Heart left ventricle (tissue), 16 donors: ENCODE measurements around the gene NPY4R2. TPM values are rescaled to one million over a fixed set of nuclear protein-coding genes. Genes with fewer than 3 reads are reported as not detected.
"Not testable (repeated sequence)": the region's sequence is repeated elsewhere in the genome, so short reads cannot be mapped to it uniquely, and the experiment has no call there.

Source experiments
- ATAC-seq, 4 donors: fragments of 200-7000 bp; cut with Tn5 transposase; one replicate each; pipeline ENCODE4 v1.9.1; 2020 to 2022; ENCODE audit warnings: moderate library complexity in 4 of 4, mild to moderate bottlenecking in 3 of 4, moderate number of reproducible peaks in 1 of 4
- DNase-seq, 5 donors: peaks; one replicate each; pipeline ENCODE4 v3.0.0-alpha.2; 2020
- H3K27ac ChIP-seq, 12 donors: fragments of 200-600 bp; sonication (generic) in 4 of 12; one replicate each; pipeline versions ENCODE4 v1.5.0 to v1.8.0; 2016 to 2022; ENCODE audit warnings: mild to moderate bottlenecking in 2 of 12
- H3K27me3 ChIP-seq, 9 donors: fragments of 200-600 bp; sonication (generic) in 2 of 9; one replicate each; pipeline versions ENCODE4 v1.5.1 to v1.8.0; 2016 to 2022; ENCODE audit warnings: mild to moderate bottlenecking in 3 of 9
- H3K36me3 ChIP-seq, 9 donors: fragments of 200-600 bp; sonication (generic) in 2 of 9; one replicate each; pipeline versions ENCODE4 v1.5.0 to v1.8.0; 2018 to 2022; ENCODE audit warnings: mild to moderate bottlenecking in 2 of 9
- H3K4me1 ChIP-seq, 12 donors: fragments of 200-600 bp; sonication (generic) in 4 of 12; one replicate each; pipeline versions ENCODE4 v1.5.0 to v1.8.0; 2016 to 2022; ENCODE audit warnings: mild to moderate bottlenecking in 3 of 12
- H3K4me3 ChIP-seq, 12 donors: fragments of 200-600 bp; sonication (generic) in 4 of 12; one replicate each; pipeline versions ENCODE4 v1.5.0 to v1.8.0; 2017 to 2022; ENCODE audit warnings: mild to moderate bottlenecking in 9 of 12, moderate library complexity in 4 of 12
- H3K9me3 ChIP-seq, 12 donors: fragments of 200-600 bp; sonication (generic) in 4 of 12; one replicate each; pipeline versions ENCODE4 v1.5.0 to v1.8.0; 2016 to 2022; ENCODE audit warnings: mild to moderate bottlenecking in 1 of 12
- WGBS, 4 donors: extraction: QIAGEN DNeasy Blood & Tissue Kit in 2 of 4; methylation state at CpG; one replicate each; pipeline versions ENCODE4 v1.1.5 to v1.1.7; 2013 to 2018; 5-methylcytosine and 5-hydroxymethylcytosine counted together
- intact Hi-C, 10 donors: fragments of 100-400 bp; cut with DNase I; formaldehyde crosslinking; loops; one replicate each; pipeline versions ENCODE4 v1.11.1 to v1.14.2; 2022
- polyA plus RNA-seq, 2 donors: library from polyadenylated mRNA; stranded (reverse); fragments of 200-250 nt; gene quantifications; one replicate each; pipeline ENCODE4 v1.2.3, GENCODE V29; 2013
- total RNA-seq, 9 donors: library from RNA; depleted of rRNA in 2 of 9; stranded (reverse); fragments of >200 nt in 2 of 9; fragmentation: NEBNext Ultra II Directional in 3 of 9; extraction: Animal tissue kit (Norgen Biotek cat#: 25700) in 3 of 9; gene quantifications; one replicate each; pipeline versions ENCODE4 v1.1.0 to v1.2.4, GENCODE V29; 2016 to 2023
- donor health status: ischemic (EF 13 %, LVEDD 7.1; RV severe dilation, severe dysfunction).
- donor health status: healthy with polysubstance abuse.
- donor health status: DM: no; HTN: yes; CAD: no.
- donor health status: DM: no; HTN: no; CAD: no.
- donor health status: ischemic (EF 25% LVEDD 6.9; RV normal size, moderate dysfunction).
- donor health status: ischemic (EF 25% LVEDD 5.7; RV mildly dilated, moderate dysfunction).
- donor health status: healthy.
- donor health status: DM: yes; HTN: yes; CAD: no.
- donor health status: ischemic (EF 35%, LVEDD 5.7; RV mildly dilated, moderate dysfunction).
- donor health status: nonischemic (EF 11% LVEDD 7.7; RV severe dilation, severe dysfunction).
- donor health status: DM: yes; HTN: yes; CAD: no.
- donor health status: PGD.
- donor health status: ischemic (EF 29% LVEDD 5.4; RV normal size, mild dysfunction).
- donor health status: nonischemic (EF 23%, LVEDD 6.1; RV moderate dilation, normal function).

Gene NPY4R2
- total and polyA plus RNA-seq, 11 donors: not detected

DNA sequence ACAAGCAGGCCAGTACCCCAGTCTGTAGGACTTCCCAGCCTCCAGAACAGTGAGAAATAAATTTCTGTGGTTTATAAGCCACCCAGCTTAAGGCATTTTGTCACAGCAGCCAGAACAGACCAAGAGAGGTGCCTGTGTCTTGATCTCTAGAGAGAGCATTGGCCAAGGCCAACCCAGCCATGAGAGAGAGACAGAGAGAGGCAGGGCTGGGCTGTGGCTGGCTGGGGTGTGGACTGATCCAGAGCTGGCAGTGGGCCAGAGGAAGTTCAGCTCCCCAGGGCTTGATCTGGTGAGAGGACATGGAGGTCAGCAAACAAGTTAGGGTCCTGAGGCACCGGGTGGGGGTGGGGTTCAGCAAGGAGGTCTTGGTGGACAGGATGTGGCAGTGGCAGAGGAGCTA, 14.4 kb downstream of the NPY4R2 start:
- H3K4me3 ChIP-seq, ATAC-seq, H3K27me3 ChIP-seq, H3K27ac ChIP-seq, intact Hi-C loops, H3K36me3 ChIP-seq, H3K9me3 ChIP-seq, DNase-seq, H3K4me1 ChIP-seq: not testable (repeated sequence)
- WGBS, 4 donors: no CpG with 5 or more reads among the region's 1 CpG

DNA sequence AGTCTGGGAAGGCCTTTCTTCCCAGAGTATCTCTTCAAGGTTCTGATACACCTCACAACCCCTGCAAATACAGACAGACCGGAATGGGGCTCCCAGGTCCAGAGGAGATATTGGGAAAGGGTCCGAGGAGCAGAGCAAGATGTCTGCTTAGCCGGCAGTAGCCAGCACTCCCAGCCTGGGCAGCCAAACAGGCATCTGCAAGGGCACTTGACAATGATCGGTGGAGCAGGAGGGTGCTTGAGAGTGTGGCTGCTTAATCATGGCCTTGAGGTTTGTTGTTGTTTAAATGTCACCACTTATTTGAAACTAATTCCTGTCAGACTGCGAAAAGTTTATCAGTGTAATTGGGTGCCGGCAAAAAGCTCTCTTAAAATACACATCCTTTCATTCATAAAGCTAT, 15.0 kb downstream of the NPY4R2 start:
- H3K27me3 ChIP-seq, H3K9me3 ChIP-seq, ATAC-seq, H3K4me3 ChIP-seq, H3K4me1 ChIP-seq, intact Hi-C loops, H3K27ac ChIP-seq, DNase-seq, H3K36me3 ChIP-seq: not testable (repeated sequence)
- WGBS, 4 donors: no CpG with 5 or more reads among the region's 6 CpGs

DNA sequence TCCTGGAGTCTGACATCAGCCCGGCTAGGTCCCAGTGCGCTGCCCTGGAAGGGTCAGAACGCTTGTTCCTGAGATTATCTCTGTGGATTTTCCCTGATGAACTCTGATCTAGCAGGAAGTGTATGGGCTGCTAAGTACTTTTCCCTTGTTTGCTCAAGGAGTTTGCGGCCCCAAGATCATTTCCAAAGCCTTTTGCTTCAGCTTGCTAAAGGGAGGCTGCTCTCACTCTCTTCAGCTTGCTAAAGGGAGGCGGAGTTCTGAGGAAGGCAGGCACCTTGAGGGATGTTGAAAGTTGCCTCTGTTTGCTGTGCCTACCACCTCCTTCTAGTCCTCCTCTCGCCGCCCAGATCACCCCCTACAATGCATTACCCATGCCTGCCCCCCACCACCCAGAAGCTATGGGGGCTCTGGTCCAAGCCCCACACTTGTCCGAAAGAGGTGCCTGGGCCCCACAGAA, 18.3 kb downstream of the NPY4R2 start:
- WGBS, 4 donors: 76 to 94% (median 81%) methylated on average over 4 to 7 of the region's 8 CpGs
- DNase-seq, H3K4me3 ChIP-seq, H3K27me3 ChIP-seq, H3K9me3 ChIP-seq, H3K36me3 ChIP-seq, H3K4me1 ChIP-seq, H3K27ac ChIP-seq, intact Hi-C loops, ATAC-seq: not testable (repeated sequence)

GRCh38 chr10:47937634-47938033, 19.2 kb downstream of the NPY4R2 start:
- H3K27me3 ChIP-seq, ATAC-seq, H3K27ac ChIP-seq, H3K9me3 ChIP-seq, DNase-seq, intact Hi-C loops, H3K4me3 ChIP-seq, H3K36me3 ChIP-seq: not testable (repeated sequence)
- H3K4me1 ChIP-seq: peaks cover 0 to 13% (median 0%) of the 10 kb centered on the region in 12 donors
- no CpG with 5 or more reads among the region's 3 CpGs for WGBS, 4 donors

DNA sequence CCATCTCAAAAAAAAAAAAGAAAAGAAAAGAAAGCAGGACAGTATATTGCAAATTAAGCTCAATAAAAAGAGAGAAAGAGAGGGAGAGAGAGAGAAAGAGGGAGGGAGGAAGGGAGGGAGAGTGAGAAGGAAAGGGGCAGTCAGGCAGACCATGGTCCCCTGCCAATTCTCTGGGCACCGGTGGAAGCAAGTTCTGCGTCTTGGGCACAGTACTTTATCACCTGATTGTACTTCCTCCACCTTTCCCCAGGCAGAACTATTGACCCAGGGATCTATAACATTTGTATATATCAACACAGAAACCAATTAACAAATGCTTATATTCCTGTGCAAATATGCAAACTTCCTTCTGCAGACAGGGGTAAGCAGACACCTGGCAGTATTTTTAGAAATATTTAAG, 22.4 kb downstream of the NPY4R2 start:
- intact Hi-C loops, DNase-seq, H3K27ac ChIP-seq, H3K36me3 ChIP-seq, H3K27me3 ChIP-seq, H3K9me3 ChIP-seq, ATAC-seq, H3K4me3 ChIP-seq: not testable (repeated sequence)
- 18 to 19% methylated on average over 2 of the region's 2 CpGs; no CpG with 5 or more reads in 2 of the 4 donors for WGBS, 4 donors
- H3K4me1 ChIP-seq: peaks cover 0 to 13% (median 0%) of the 10 kb centered on the region in 12 donors

GRCh38 chr10:47941379-47941778, 22.9 kb downstream of the NPY4R2 start:
- 28 to 36% (median 34%) methylated on average over 6 of the region's 6 CpGs for WGBS, 4 donors
- intact Hi-C loops, H3K27me3 ChIP-seq, H3K4me3 ChIP-seq, H3K36me3 ChIP-seq, H3K9me3 ChIP-seq, DNase-seq: not testable (repeated sequence)
- ATAC-seq: peak in 2 of 4 donors; percentile 27 to 33
- peaks cover 0 to 13% (median 0%) of the 10 kb centered on the region in 12 donors for H3K4me1 ChIP-seq
- H3K27ac ChIP-seq: peak overlapping the region in 1 of 12 donors; percentile 41

- DNase-seq: peak in 1 of 5 donors; percentile 33
- WGBS, 4 donors: 0 to 39% (median 22%) methylated on average over 1 to 4 of the region's 8 CpGs
- H3K27me3 ChIP-seq, H3K27ac ChIP-seq, intact Hi-C loops, H3K9me3 ChIP-seq, H3K36me3 ChIP-seq, H3K4me3 ChIP-seq: not testable (repeated sequence)
- H3K4me1 ChIP-seq: peaks cover 0 to 13% (median 0%) of the 10 kb centered on the region in 12 donors
- peak; percentile 87 to 90 (median 88) for ATAC-seq
Measured at GRCh38 chr10:47942351-47943019, 24.0 kb downstream of the NPY4R2 start.

GRCh38 chr10:47943328-47943727, 24.9 kb downstream of the NPY4R2 start:
- H3K4me3 ChIP-seq, H3K27ac ChIP-seq, intact Hi-C loops, H3K27me3 ChIP-seq, H3K36me3 ChIP-seq, H3K9me3 ChIP-seq, DNase-seq: not testable (repeated sequence)
- WGBS, 4 donors: 33% methylated on average over 2 of the region's 4 CpGs; no CpG with 5 or more reads in 3 of the 4 donors
- peaks cover 0 to 13% (median 0%) of the 10 kb centered on the region in 12 donors for H3K4me1 ChIP-seq
- ATAC-seq: peak in 1 of 4 donors; percentile 8

DNA sequence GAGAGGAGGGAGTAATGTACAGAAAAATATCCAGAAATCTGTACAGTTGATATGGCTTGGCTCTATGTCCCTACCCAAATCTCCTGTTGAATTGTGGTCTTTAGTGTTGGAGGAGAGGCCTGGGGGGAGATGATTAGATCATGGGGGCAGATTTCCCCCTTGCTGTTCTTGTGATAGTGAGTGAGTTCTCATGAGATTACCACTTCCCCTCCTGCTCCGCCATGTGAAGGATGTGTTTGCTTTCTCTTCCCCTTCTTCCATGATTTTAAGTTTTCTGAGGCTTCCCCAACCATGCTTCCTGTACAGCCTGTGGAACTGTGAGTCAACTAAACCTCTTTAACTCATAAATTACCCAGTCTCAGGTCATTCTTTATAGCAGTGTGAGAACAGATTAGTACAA, 29.0 kb downstream of the NPY4R2 start:
- 65 to 92% (median 72%) methylated on average over 1 of the region's 1 CpG for WGBS, 4 donors

DNA sequence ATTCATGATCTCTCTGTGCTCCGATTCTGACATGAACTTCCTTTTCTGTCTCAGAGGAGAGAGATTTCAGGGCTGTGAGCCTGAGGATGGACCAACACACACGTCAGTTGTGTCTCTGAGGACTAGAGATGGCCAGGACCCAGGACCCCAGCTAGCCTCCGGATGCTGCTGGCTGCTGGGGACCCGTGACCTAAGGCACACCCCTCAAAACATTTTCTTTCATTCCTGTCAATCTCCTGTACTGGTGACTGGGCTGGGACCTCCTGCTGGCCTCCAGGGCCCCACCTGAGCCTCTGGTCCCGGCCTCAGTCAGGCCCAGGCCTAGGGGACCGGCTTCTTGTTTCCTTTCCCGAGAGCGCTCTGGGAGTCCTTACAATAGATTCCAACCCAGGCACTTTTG, 38.7 kb downstream of the NPY4R2 start:
- H3K9me3 ChIP-seq, H3K27me3 ChIP-seq, H3K4me3 ChIP-seq, H3K27ac ChIP-seq, H3K4me1 ChIP-seq, intact Hi-C loops, H3K36me3 ChIP-seq: not testable (repeated sequence)
- 71 to 76% (median 73%) methylated on average over 5 to 8 of the region's 8 CpGs for WGBS, 4 donors
- ATAC-seq (peak in 3 of 4 donors; percentile 32 to 69 (median 48)), DNase-seq (peak in 3 of 5 donors; percentile 17 to 41 (median 36))

More for the DNA sequence above, 29.0 kb downstream of the NPY4R2 start:
- ATAC-seq, H3K4me3 ChIP-seq, H3K9me3 ChIP-seq, H3K27me3 ChIP-seq, H3K4me1 ChIP-seq, H3K36me3 ChIP-seq, intact Hi-C loops, H3K27ac ChIP-seq, DNase-seq: not testable (repeated sequence)

- H3K4me3 ChIP-seq, H3K27me3 ChIP-seq, H3K27ac ChIP-seq, intact Hi-C loops, H3K4me1 ChIP-seq, H3K36me3 ChIP-seq, H3K9me3 ChIP-seq, ATAC-seq, DNase-seq: not testable (repeated sequence)
- WGBS, 4 donors: 60 to 96% (median 90%) methylated on average over 1 to 4 of the region's 5 CpGs
Measured at GRCh38 chr10:47959677-47960076, 41.2 kb downstream of the NPY4R2 start.
